Measurements from ENCODE around the gene PIP5K1A. TPM values are rescaled to one million over a fixed set of nuclear protein-coding genes. Genes with fewer than 3 reads are reported as not detected.

The PIP5K1A gene
- polyA plus RNA-seq, 1 experiment: 138 TPM

- CTCF ChIA-PET: interaction anchor here (1.7 kb wide), 1 partner anchor 26 kb away, joined by 4 read pairs; no protein-coding TSS in a partner anchor
- Histone ChIP-seq H3K4me3 (ENCODE audit: low read depth, low read length) (no peak overlapping the region), H3K36me3 (ENCODE audit: control insufficient read depth, insufficient read depth, low read length) (no peaks in the 10 kb centered on the region), H3K27me3 (ENCODE audit: control insufficient read depth, insufficient read depth, low read length) (no peaks in the 10 kb centered on the region)
- DNase-seq (ENCODE audit: low read depth): no peak
- TF ChIP-seq CTCF (IDR thresholded peaks at IDR 0.05; ENCODE audit: insufficient read depth, low read depth, low read length): no peak
- POLR2A ChIA-PET: no interaction called here
These were observed 78.9 kb downstream of the PIP5K1A start for GRCh38 chr1:151277249-151277648.

GRCh38 chr1:151281225-151281968 is 83.0 kb downstream of the PIP5K1A start:
- ChIA-PET POLR2A (interaction anchor here (0.5 to 1.0 kb wide), 3 partner anchors 27 to 220 kb away, joined by 4 to 15 read pairs (median 5); partner anchors contain the start of genes PI4KB and PSMD4), CTCF (interaction anchor here (0.7 to 2.2 kb wide), 5 partner anchors 15 to 87 kb away, joined by 4 to 8 read pairs (median 4); no protein-coding TSS in a partner anchor)
- peak overlapping the region; percentile 73 for H3K4me3 ChIP-seq (ENCODE audit: low read depth, low read length)
- peak; percentile 19; the same call in 1 of the 2 replicates for TF ChIP-seq CTCF (IDR thresholded peaks at IDR 0.05; ENCODE audit: insufficient read depth, low read depth, low read length)
- peak; percentile 88 for DNase-seq (ENCODE audit: low read depth)
- peaks cover 3% of the 10 kb centered on the region for H3K36me3 ChIP-seq (ENCODE audit: control insufficient read depth, insufficient read depth, low read length)
- no peaks in the 10 kb centered on the region for H3K27me3 ChIP-seq (ENCODE audit: control insufficient read depth, insufficient read depth, low read length)

- DNase-seq (ENCODE audit: low read depth): peak; percentile 99
- ChIA-PET CTCF (interaction anchor here (0.7 to 2.2 kb wide), 6 partner anchors 14 to 87 kb away, joined by 4 to 8 read pairs (median 4); no protein-coding TSS in a partner anchor), POLR2A (interaction anchor here (0.5 to 0.9 kb wide), 3 partner anchors 28 to 221 kb away, joined by 4 to 15 read pairs (median 11); partner anchors contain the start of genes LYSMD1 and PSMD4)
- Histone ChIP-seq H3K36me3 (ENCODE audit: control insufficient read depth, insufficient read depth, low read length) (peaks cover 11% of the 10 kb centered on the region), H3K27me3 (ENCODE audit: control insufficient read depth, insufficient read depth, low read length) (no peaks in the 10 kb centered on the region), H3K4me3 (ENCODE audit: low read depth, low read length) (peak within 1 kb of the TSS; percentile 92)
- 0 out of 2 replicates have a peak, but pooled peaks have one; percentile 3 for TF ChIP-seq CTCF (IDR thresholded peaks at IDR 0.05; ENCODE audit: insufficient read depth, low read depth, low read length)
These were observed 83.9 kb downstream of the PIP5K1A start, which contains the start of gene ZNF687 for GRCh38 chr1:151281969-151282882. Gene ZNF687 (plus strand): TSS chr1:151282299. CDS start chr1:151286292, 3,993 bp downstream.

GRCh38 chr1:151282883-151283725 is 84.8 kb downstream of the PIP5K1A start:
- ChIA-PET POLR2A (interaction anchor here (0.5 to 0.6 kb wide), 2 partner anchors 44 to 118 kb away, joined by 3 to 11 read pairs; partner anchors contain the start of genes LYSMD1 and PI4KB), CTCF (interaction anchor here (0.7 to 2.3 kb wide), 4 partner anchors 10 to 58 kb away, joined by 3 to 14 read pairs (median 5); no protein-coding TSS in a partner anchor)
- Histone ChIP-seq H3K4me3 (ENCODE audit: low read depth, low read length) (peak overlapping the region; percentile 92), H3K27me3 (ENCODE audit: control insufficient read depth, insufficient read depth, low read length) (no peaks in the 10 kb centered on the region), H3K36me3 (ENCODE audit: control insufficient read depth, insufficient read depth, low read length) (peaks cover 20% of the 10 kb centered on the region)
- DNase-seq (ENCODE audit: low read depth): no peak
- no peak for TF ChIP-seq CTCF (IDR thresholded peaks at IDR 0.05; ENCODE audit: insufficient read depth, low read depth, low read length)

Data from BJ (cell line).